Ovary (tissue), 9 donors: ENCODE data around the gene WDFY4. TPM values are rescaled to one million over a fixed set of nuclear protein-coding genes. Genes with fewer than 3 reads are reported as not detected.

Source experiments
- DNase-seq, 5 donors: peaks; one replicate each; pipeline ENCODE4 v3.0.0-alpha.2; 2019 to 2020
- H3K27ac ChIP-seq, 2 donors: fragments of 200-600 bp; one replicate each; pipeline versions ENCODE4 v1.5.1 to v1.8.0; 2019 to 2022
- H3K27me3 ChIP-seq: fragments of 200-600 bp; one replicate; pipeline ENCODE4 v1.8.0; 2022
- H3K36me3 ChIP-seq: fragments of 200-600 bp; sonication (generic); one replicate; pipeline ENCODE4 v1.5.1; 2019
- H3K4me1 ChIP-seq: one replicate; pipeline ENCODE4 v1.8.1; 2013; ENCODE audit warnings: mild to moderate bottlenecking, moderate library complexity; ENCODE audit not compliant: insufficient read depth
- H3K4me3 ChIP-seq: fragments of 200-600 bp; sonication (generic); one replicate; pipeline ENCODE4 v1.5.1; 2017
- H3K9me3 ChIP-seq, 2 donors: fragments of 200-600 bp in 1 of 2; sonication (generic) in 1 of 2; one replicate each; pipeline versions ENCODE4 v1.5.1 to v1.8.1; 2013 to 2019; ENCODE audit warnings: mild to moderate bottlenecking in 1 of 2, moderate library complexity in 1 of 2
- EP300 ChIP-seq: sonication (generic); formaldehyde crosslinking; IDR thresholded peaks from one replicate; pipeline ENCODE4 v1.6.1; 2017; ENCODE audit warnings: antibody characterized with exemption
- POLR2A ChIP-seq: fragments of 450-650 bp; IDR thresholded peaks from one replicate; pipeline ENCODE4 v1.6.1; 2017; ENCODE audit warnings: antibody characterized with exemption, mild to moderate bottlenecking, moderate library complexity
- WGBS, 3 donors: extraction: QIAGEN DNeasy Blood & Tissue Kit in 1 of 3; methylation state at CpG; one replicate each; pipeline versions ENCODE4 v1.1.5 to v1.1.7; 2013 to 2017; 5-methylcytosine and 5-hydroxymethylcytosine counted together
- intact Hi-C, 4 donors: fragments of 100-400 bp; cut with DNase I; formaldehyde crosslinking; loops; one replicate each; pipeline versions ENCODE4 v1.11.0 to v1.15.1; 2022 to 2023
- polyA plus RNA-seq, 2 donors: library from polyadenylated mRNA; stranded (reverse); fragments of 200-250 nt in 1 of 2; fragments of 350-450 nt in 1 of 2; fragmentation: Illumina TruSeq in 1 of 2; extraction: RNeasy Lipid Tissue Mini Kit (QIAGEN cat#74804) in 1 of 2; gene quantifications; one replicate each; pipeline ENCODE4 v1.2.3, GENCODE V29; 2013 to 2014
- total RNA-seq, 7 donors: library from RNA; depleted of rRNA in 2 of 7; stranded (reverse); fragments of >200 nt in 2 of 7; fragmentation: NEBNext Ultra II Directional in 3 of 7; extraction: Animal tissue kit (Norgen Biotek cat#: 25700) in 3 of 7; gene quantifications; one replicate each; pipeline versions ENCODE4 v1.1.0 to v1.2.4, GENCODE V29; 2016 to 2023
- TF ChIP-seq, protein P1 (sequence below), 3 donors: fragments of 450-650 bp in 2 of 3; fragments of 200-600 bp in 1 of 3; IDR thresholded peaks; one replicate each; pipeline versions ENCODE4 v1.5.1 to v1.8.0; 2016 to 2022; ENCODE audit warnings: antibody characterized with exemption in 3 of 3, mild to moderate bottlenecking in 1 of 3
- donor health status: DM: no; HTN: no; CAD: no; lungs with moderate emphysema.
- donor health status: DM: no; HTN: no; CAD: no.
- donor health status: Bipolar disorder and iron deficiency.
- donor health status: DM: yes; HTN: yes; CAD: no.
- donor health status: DM: no; HTN: no; CAD: no.
- donor health status: DM: yes; HTN: yes; CAD: no.

WDFY4 gene
- total and polyA plus RNA-seq, 9 donors: 0.54 to 4.2 (median 1.7) TPM

DNA sequence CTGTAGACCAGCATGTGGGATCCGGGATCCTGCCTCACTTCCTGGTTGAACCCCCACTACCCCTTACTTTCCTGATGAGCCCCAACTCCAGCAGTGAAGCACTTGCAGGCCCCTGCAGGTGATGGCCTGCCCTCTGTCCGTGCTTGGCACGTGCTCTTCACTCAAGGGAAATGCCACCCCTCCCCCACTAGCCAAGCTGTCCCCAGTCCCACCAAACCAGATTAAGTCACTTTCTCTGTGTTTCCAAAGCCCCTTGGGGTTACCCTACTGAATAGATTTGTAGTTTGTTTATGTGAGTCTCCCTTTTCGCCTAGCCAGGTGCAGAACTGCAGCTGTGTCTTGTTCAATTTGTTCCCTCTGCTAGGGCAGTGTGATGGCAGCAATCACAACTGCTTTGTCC, 121.7 kb downstream of the WDFY4 start:
- TF ChIP-seq, protein P1, sequence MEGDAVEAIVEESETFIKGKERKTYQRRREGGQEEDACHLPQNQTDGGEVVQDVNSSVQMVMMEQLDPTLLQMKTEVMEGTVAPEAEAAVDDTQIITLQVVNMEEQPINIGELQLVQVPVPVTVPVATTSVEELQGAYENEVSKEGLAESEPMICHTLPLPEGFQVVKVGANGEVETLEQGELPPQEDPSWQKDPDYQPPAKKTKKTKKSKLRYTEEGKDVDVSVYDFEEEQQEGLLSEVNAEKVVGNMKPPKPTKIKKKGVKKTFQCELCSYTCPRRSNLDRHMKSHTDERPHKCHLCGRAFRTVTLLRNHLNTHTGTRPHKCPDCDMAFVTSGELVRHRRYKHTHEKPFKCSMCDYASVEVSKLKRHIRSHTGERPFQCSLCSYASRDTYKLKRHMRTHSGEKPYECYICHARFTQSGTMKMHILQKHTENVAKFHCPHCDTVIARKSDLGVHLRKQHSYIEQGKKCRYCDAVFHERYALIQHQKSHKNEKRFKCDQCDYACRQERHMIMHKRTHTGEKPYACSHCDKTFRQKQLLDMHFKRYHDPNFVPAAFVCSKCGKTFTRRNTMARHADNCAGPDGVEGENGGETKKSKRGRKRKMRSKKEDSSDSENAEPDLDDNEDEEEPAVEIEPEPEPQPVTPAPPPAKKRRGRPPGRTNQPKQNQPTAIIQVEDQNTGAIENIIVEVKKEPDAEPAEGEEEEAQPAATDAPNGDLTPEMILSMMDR (IDR thresholded peaks at IDR 0.05): no peak
- TF ChIP-seq EP300 (no peak), POLR2A (no peak)
- H3K27ac ChIP-seq: no peak overlapping the region
- no peak overlapping the region for H3K4me3 ChIP-seq
- no peaks in the 10 kb centered on the region for H3K27me3 ChIP-seq
- intact Hi-C loops: no loop called here
- H3K36me3 ChIP-seq: no peaks in the 10 kb centered on the region
- WGBS, 3 donors: 62 to 85% (median 79%) methylated on average over 4 of the region's 4 CpGs
- H3K9me3 ChIP-seq: no peaks in the 10 kb centered on the region
- H3K4me1 ChIP-seq: no peaks in the 10 kb centered on the region
- no peak for DNase-seq

DNA sequence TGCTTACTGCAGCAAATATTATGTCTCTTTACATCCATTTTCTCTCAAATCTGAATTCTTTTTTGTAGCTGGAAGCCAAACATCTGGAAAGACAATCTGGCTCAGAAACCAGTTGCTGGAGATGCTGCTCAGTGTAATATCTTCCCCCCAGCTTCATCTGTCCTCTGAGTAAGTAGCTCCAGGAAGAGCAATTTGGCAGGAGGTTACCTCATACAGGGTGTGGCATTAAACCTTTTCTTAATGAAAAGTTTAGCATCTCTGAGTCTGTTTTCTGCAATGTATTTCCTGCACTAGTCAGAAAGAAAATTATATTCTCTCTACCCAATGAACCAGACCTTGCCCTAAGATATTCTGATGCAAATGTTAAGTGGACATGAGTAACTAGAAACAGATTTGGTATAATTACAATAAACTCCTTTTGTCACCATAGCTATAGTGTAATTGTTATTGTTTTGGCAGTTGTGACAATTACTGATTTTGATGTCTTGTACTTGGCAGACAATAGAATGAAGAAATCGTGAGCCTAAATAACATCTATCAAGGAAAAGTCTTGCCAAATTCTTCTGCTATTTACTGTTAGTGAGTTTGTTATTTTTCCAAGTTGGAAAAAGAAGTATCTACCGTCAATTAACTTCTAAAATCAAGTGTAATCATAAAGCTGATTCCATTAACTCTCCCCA, 123.3 kb downstream of the WDFY4 start:
- H3K9me3 ChIP-seq: no peaks in the 10 kb centered on the region
- DNase-seq: no peak
- 17 to 34% (median 21%) methylated on average over 2 of the region's 2 CpGs for WGBS, 3 donors
- no peaks in the 10 kb centered on the region for H3K27me3 ChIP-seq
- no peak overlapping the region for H3K27ac ChIP-seq
- no peaks in the 10 kb centered on the region for H3K36me3 ChIP-seq
- TF ChIP-seq POLR2A (no peak), EP300 (no peak)
- TF ChIP-seq, protein P1 (IDR thresholded peaks at IDR 0.05): no peak
- no peak overlapping the region for H3K4me3 ChIP-seq
- H3K4me1 ChIP-seq: no peaks in the 10 kb centered on the region
- intact Hi-C loops: no loop called here

DNA sequence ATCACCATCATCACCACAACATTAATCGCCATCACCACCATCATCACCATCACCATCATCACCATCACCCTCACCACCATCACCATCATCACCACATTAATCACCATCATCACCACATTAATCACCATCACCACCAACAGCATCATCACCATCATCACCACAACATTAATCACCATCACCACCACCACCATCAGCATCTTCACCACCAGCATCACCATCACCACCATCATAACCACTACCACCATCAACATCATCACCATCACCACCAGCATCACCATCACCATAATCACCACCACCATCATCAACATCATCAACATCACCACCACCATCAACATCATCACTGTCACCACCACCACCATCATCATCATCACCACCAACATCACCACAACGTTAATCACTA, 124.6 kb downstream of the WDFY4 start:
- TF ChIP-seq POLR2A (no peak), EP300 (no peak)
- TF ChIP-seq, protein P1 (IDR thresholded peaks at IDR 0.05): no peak
- no peak overlapping the region for H3K4me3 ChIP-seq
- intact Hi-C loops: no loop called here
- no peak for DNase-seq
- H3K27ac ChIP-seq: no peak overlapping the region
- H3K27me3 ChIP-seq: no peaks in the 10 kb centered on the region
- no peaks in the 10 kb centered on the region for H3K9me3 ChIP-seq
- no peaks in the 10 kb centered on the region for H3K4me1 ChIP-seq
- H3K36me3 ChIP-seq: no peaks in the 10 kb centered on the region
- WGBS, 3 donors: 90 to 96% (median 93%) methylated on average over 2 of the region's 2 CpGs

DNA sequence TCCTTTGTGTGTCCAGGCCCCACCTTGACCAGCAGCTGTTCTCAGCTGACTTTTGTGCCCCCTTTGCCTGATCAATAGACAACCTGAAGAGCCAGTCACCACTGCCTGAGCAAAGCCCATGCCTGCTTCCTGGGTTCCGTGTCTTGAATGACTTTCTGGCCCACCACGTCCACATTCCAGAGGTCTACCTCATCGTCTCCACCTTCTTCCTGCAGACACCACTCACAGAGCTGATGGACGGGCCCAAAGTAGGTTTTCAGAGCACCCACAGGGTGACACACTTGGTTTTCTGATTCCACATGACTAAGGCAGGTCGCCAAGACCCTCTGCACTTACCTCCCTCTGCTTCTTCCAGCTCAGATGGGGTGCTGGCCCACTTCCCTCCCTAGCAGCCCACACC, 126.8 kb downstream of the WDFY4 start:
- Histone ChIP-seq H3K9me3 (no peaks in the 10 kb centered on the region), H3K4me3 (no peak overlapping the region), H3K27me3 (no peaks in the 10 kb centered on the region), H3K36me3 (no peaks in the 10 kb centered on the region), H3K27ac (no peak overlapping the region), H3K4me1 (no peaks in the 10 kb centered on the region)
- TF ChIP-seq, protein P1 (IDR thresholded peaks at IDR 0.05): no peak
- TF ChIP-seq EP300 (no peak), POLR2A (no peak)
- WGBS, 3 donors: 93 to 96% (median 93%) methylated on average over 5 of the region's 5 CpGs
- intact Hi-C loops: no loop called here
- no peak for DNase-seq
